Measurements from ENCODE around the gene SLC25A48.

DNA sequence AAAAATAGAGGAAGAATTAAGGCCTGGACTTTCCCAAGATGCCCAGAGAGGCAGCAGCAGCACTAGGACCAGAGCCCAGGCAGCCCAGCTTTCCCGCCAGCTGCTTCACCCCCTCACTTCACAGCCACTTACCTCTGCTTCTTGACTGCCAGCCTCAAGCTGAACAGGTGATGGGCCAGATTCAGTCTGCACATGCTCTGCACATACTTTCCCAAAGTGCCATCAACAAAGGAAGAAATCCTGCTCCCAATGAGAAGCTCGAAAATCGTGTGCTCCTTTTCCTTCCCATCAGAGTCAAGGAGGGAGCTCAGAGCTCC is 4.1 kb upstream of the SLC25A48 start:
- TF ChIP-seq, protein P1, sequence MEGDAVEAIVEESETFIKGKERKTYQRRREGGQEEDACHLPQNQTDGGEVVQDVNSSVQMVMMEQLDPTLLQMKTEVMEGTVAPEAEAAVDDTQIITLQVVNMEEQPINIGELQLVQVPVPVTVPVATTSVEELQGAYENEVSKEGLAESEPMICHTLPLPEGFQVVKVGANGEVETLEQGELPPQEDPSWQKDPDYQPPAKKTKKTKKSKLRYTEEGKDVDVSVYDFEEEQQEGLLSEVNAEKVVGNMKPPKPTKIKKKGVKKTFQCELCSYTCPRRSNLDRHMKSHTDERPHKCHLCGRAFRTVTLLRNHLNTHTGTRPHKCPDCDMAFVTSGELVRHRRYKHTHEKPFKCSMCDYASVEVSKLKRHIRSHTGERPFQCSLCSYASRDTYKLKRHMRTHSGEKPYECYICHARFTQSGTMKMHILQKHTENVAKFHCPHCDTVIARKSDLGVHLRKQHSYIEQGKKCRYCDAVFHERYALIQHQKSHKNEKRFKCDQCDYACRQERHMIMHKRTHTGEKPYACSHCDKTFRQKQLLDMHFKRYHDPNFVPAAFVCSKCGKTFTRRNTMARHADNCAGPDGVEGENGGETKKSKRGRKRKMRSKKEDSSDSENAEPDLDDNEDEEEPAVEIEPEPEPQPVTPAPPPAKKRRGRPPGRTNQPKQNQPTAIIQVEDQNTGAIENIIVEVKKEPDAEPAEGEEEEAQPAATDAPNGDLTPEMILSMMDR (conservative IDR thresholded peaks at IDR 0.05 in 1 of 2, IDR thresholded peaks at IDR 0.05 in 1 of 2; ENCODE audit: low read depth in 1 of 2, low read length in 2 of 2) = no peak
- TF ChIP-seq EZH2 (IDR thresholded peaks at IDR 0.05; ENCODE audit: low read length, missing control alignments) = no peak

Data from fibroblast of lung (primary cell).